Esophagus muscularis mucosa (tissue), 3 donors: Measurements from ENCODE around the gene FYB1.

Source experiments
- CTCF ChIP-seq, 3 experiments: fragments of 200-600 bp in 2 of 3; fragments of 450-650 bp in 1 of 3; sonication (generic) in 2 of 3; IDR thresholded peaks; one replicate each; pipeline ENCODE4 v1.5.1; 2017 to 2019; ENCODE audit warnings: antibody characterized with exemption in 3 of 3, mild to moderate bottlenecking in 2 of 3, moderate library complexity in 1 of 3
- POLR2AphosphoS5 ChIP-seq, 2 donors: sonication (generic); formaldehyde crosslinking; IDR thresholded peaks; one replicate each; pipeline ENCODE4 v1.6.1; 2017; ENCODE audit warnings: antibody characterized with exemption in 2 of 2

GRCh38 chr5:39260095-39260494 is 40.7 kb upstream of the FYB1 start:
- TF ChIP-seq CTCF (IDR thresholded peaks at IDR 0.05): no peak
- no peak for TF ChIP-seq POLR2AphosphoS5 (IDR thresholded peaks at IDR 0.05)
